Heart right ventricle (tissue), 16 donors: ENCODE data around the gene SPATS2. TPM values are rescaled to one million over a fixed set of nuclear protein-coding genes. Genes with fewer than 3 reads are reported as not detected.

Experiments
- ATAC-seq, 8 donors: fragments of 200-7000 bp; cut with Tn5 transposase; one replicate each; pipeline ENCODE4 v1.9.1; 2020; ENCODE audit warnings: mild to moderate bottlenecking in 8 of 8, moderate library complexity in 8 of 8, moderate number of reproducible peaks in 1 of 8
- DNase-seq, 2 donors: peaks; one replicate each; pipeline ENCODE4 v3.0.0-alpha.2; 2020
- H3K27ac ChIP-seq, 10 donors: fragments of 200-600 bp; sonication (generic) in 2 of 10; one replicate each; pipeline versions ENCODE4 v1.5.0 to v1.8.0; 2020 to 2022; ENCODE audit warnings: mild to moderate bottlenecking in 3 of 10
- H3K27me3 ChIP-seq, 7 donors: fragments of 200-600 bp; one replicate each; pipeline ENCODE4 v1.8.0; 2021 to 2022; ENCODE audit warnings: mild to moderate bottlenecking in 2 of 7
- H3K36me3 ChIP-seq, 9 donors: fragments of 200-600 bp; sonication (generic) in 1 of 9; one replicate each; pipeline versions ENCODE4 v1.5.0 to v1.8.0; 2020 to 2022; ENCODE audit warnings: mild to moderate bottlenecking in 2 of 9
- H3K4me1 ChIP-seq, 9 donors: fragments of 200-600 bp; sonication (generic) in 1 of 9; one replicate each; pipeline versions ENCODE4 v1.5.0 to v1.8.0; 2020 to 2022; ENCODE audit warnings: mild to moderate bottlenecking in 4 of 9
- H3K4me3 ChIP-seq, 10 donors: fragments of 200-600 bp; sonication (generic) in 2 of 10; one replicate each; pipeline versions ENCODE4 v1.5.0 to v1.8.0; 2020 to 2022; ENCODE audit warnings: mild to moderate bottlenecking in 7 of 10, moderate library complexity in 2 of 10
- H3K9me3 ChIP-seq, 11 donors: fragments of 200-600 bp in 10 of 11; sonication (generic) in 2 of 11; one replicate each; pipeline versions ENCODE4 v1.5.0 to v1.8.0; 2013 to 2022; ENCODE audit warnings: mild to moderate bottlenecking in 2 of 11, control low read depth in 1 of 11, moderate library complexity in 1 of 11
- CTCF ChIP-seq, 9 donors: fragments of 200-600 bp; sonication (generic) in 2 of 9; IDR thresholded peaks; one replicate each; pipeline versions ENCODE4 v1.5.0 to v1.8.0; 2021 to 2022; ENCODE audit warnings: antibody characterized with exemption in 9 of 9, mild to moderate bottlenecking in 5 of 9, moderate library complexity in 1 of 9
- WGBS, 2 donors: extraction: QIAGEN DNeasy Blood & Tissue Kit; methylation state at CpG; one replicate each; pipeline ENCODE4 v1.1.7; 2013; ENCODE audit warnings: inconsistent platforms in 1 of 2; 5-methylcytosine and 5-hydroxymethylcytosine counted together
- intact Hi-C, 10 donors: fragments of 100-400 bp; cut with DNase I; formaldehyde crosslinking; loops; one replicate each; pipeline versions ENCODE4 v1.11.1 to v1.14.2; 2022
- polyA plus RNA-seq, 2 donors: library from polyadenylated mRNA; stranded (reverse); fragments of 200-250 nt; gene quantifications; one replicate each; pipeline ENCODE4 v1.2.3, GENCODE V29; 2013
- total RNA-seq, 10 donors: library from RNA; stranded (reverse); fragmentation: NEBNext Ultra II Directional in 3 of 10; extraction: Animal tissue kit (Norgen Biotek cat#: 25700) in 3 of 10; gene quantifications; one replicate each; pipeline versions ENCODE4 v1.2.1 to v1.2.4, GENCODE V29; 2021 to 2023
- donor health status: Arrhythmogenic right ventricular cardiomyopathy.
- donor health status: ischemic (EF 13 %, LVEDD 7.1; RV severe dilation, severe dysfunction).
- donor health status: healthy with polysubstance abuse.
- donor health status: DM: no; HTN: yes; CAD: no.
- donor health status: DM: no; HTN: no; CAD: no.
- donor health status: ischemic (EF 25% LVEDD 6.9; RV normal size, moderate dysfunction).
- donor health status: ischemic (EF 25% LVEDD 5.7; RV mildly dilated, moderate dysfunction).
- donor health status: healthy.
- donor health status: DM: yes; HTN: yes; CAD: no.
- donor health status: Ischemic cardiomyopathy.
- donor health status: ischemic (EF 35%, LVEDD 5.7; RV mildly dilated, moderate dysfunction).
- donor health status: nonischemic (EF 11% LVEDD 7.7; RV severe dilation, severe dysfunction).
- donor health status: DM: yes; HTN: yes; CAD: no.
- donor health status: PGD.
- donor health status: ischemic (EF 29% LVEDD 5.4; RV normal size, mild dysfunction).
- donor health status: nonischemic (EF 23%, LVEDD 6.1; RV moderate dilation, normal function).

The SPATS2 gene
- total and polyA plus RNA-seq, 12 donors, result 3.5 to 11.5 (median 5.1) TPM

GRCh38 chr12:49389387-49389703, 22.1 kb downstream of the SPATS2 start:
- ATAC-seq (no peak), DNase-seq (no peak)
- TF ChIP-seq CTCF (IDR thresholded peaks at IDR 0.05), result no peak
- H3K36me3 ChIP-seq, result no peaks in the 10 kb centered on the region
- intact Hi-C loops, result no loop called here
- H3K4me1 ChIP-seq, result no peaks in the 10 kb centered on the region
- no peaks in the 10 kb centered on the region for H3K27me3 ChIP-seq
- no peaks in the 10 kb centered on the region for H3K9me3 ChIP-seq
- H3K4me3 ChIP-seq, result no peak overlapping the region
- H3K27ac ChIP-seq, result no peak overlapping the region
- WGBS, 2 donors, result 88% methylated on average over 13 of the region's 13 CpGs

GRCh38 chr12:49397000-49397399, 29.7 kb downstream of the SPATS2 start:
- 100% methylated on average over 1 of the region's 1 CpG for WGBS, 2 donors

GRCh38 chr12:49400304-49400703, 33.0 kb downstream of the SPATS2 start:
- H3K36me3 ChIP-seq, result no peaks in the 10 kb centered on the region
- ATAC-seq (no peak), DNase-seq (no peak)
- H3K9me3 ChIP-seq, result peaks cover 0 to under 1% (median 0%) of the 10 kb centered on the region in 11 donors
- H3K4me3 ChIP-seq, result no peak overlapping the region
- peaks cover 0 to 4% (median 0%) of the 10 kb centered on the region in 9 donors for H3K4me1 ChIP-seq
- TF ChIP-seq CTCF (IDR thresholded peaks at IDR 0.05), result no peak
- WGBS, 2 donors, result 84 to 86% methylated on average over 1 of the region's 1 CpG
- H3K27ac ChIP-seq, result no peak overlapping the region
- intact Hi-C loops, result no loop called here
- H3K27me3 ChIP-seq, result no peaks in the 10 kb centered on the region

More at GRCh38 chr12:49397000-49397399, 29.7 kb downstream of the SPATS2 start:
- Histone ChIP-seq H3K27me3 (no peaks in the 10 kb centered on the region), H3K27ac (no peak overlapping the region), H3K4me1 (no peaks in the 10 kb centered on the region), H3K4me3 (no peak overlapping the region), H3K36me3 (no peaks in the 10 kb centered on the region), H3K9me3 (peaks cover 0 to 3% (median 0%) of the 10 kb centered on the region in 11 donors)
- intact Hi-C loops, result no loop called here
- DNase-seq (no peak), ATAC-seq (no peak)
- no peak for TF ChIP-seq CTCF (IDR thresholded peaks at IDR 0.05)

- H3K9me3 ChIP-seq, result no peaks in the 10 kb centered on the region
- TF ChIP-seq CTCF (IDR thresholded peaks at IDR 0.05), result no peak
- no peaks in the 10 kb centered on the region for H3K27me3 ChIP-seq
- 68 to 82% methylated on average over 5 of the region's 5 CpGs for WGBS, 2 donors
- peaks cover 0 to 4% (median 0%) of the 10 kb centered on the region in 9 donors for H3K4me1 ChIP-seq
- no peak for ATAC-seq
- no peak overlapping the region for H3K27ac ChIP-seq
- intact Hi-C loops, result no loop called here
- H3K4me3 ChIP-seq, result no peak overlapping the region
- H3K36me3 ChIP-seq, result no peaks in the 10 kb centered on the region
- DNase-seq, result no peak
Observed at GRCh38 chr12:49403971-49404450, 36.7 kb downstream of the SPATS2 start.
